H54 (cell line): Measurements from ENCODE around the gene FRYL.
"Not testable (repeated sequence)": the region's sequence is repeated elsewhere in the genome, so short reads cannot be mapped to it uniquely, and the experiment has no call there.

ENCODE experiments used
- DNase-seq: peaks from one replicate; pipeline ENCODE4 v3.0.0; 2011; ENCODE audit warnings: low spot score, mixed read lengths; ENCODE audit not compliant: insufficient read length
- FAIRE-seq: peaks from 3 replicates; lab custom pipeline; 2011; peaks lifted over from hg19 to GRCh38; lab: Jason Lieb, UNC
- POLR2A ChIP-seq: IDR thresholded peaks from 2 replicates; pipeline ENCODE4 v1.6.1; 2011; ENCODE audit warnings: low read depth, mild to moderate bottlenecking, low read length

Gene FRYL

GRCh38 chr4:48710446-48711209 is 69.5 kb downstream of the FRYL start:
- DNase-seq, result no peak
- no peak for FAIRE-seq
- TF ChIP-seq POLR2A, result no peak

GRCh38 chr4:48709901-48710300 is 70.2 kb downstream of the FRYL start:
- no peak for TF ChIP-seq POLR2A
- DNase-seq (no peak), FAIRE-seq (no peak)

GRCh38 chr4:48708610-48709009 is 71.5 kb downstream of the FRYL start:
- DNase-seq, result no peak
- FAIRE-seq, result no peak
- no peak for TF ChIP-seq POLR2A

- FAIRE-seq (no peak), DNase-seq (no peak)
- TF ChIP-seq POLR2A, result no peak
These were observed 73.3 kb downstream of the FRYL start for GRCh38 chr4:48706736-48707135.

GRCh38 chr4:48705609-48706008 is 74.5 kb downstream of the FRYL start:
- FAIRE-seq, result no peak

GRCh38 chr4:48704091-48704802 is 75.8 kb downstream of the FRYL start:
- no peak for DNase-seq
- FAIRE-seq, result no peak
- TF ChIP-seq POLR2A, result no peak

More at GRCh38 chr4:48705609-48706008, 74.5 kb downstream of the FRYL start:
- TF ChIP-seq POLR2A, result no peak
- DNase-seq, result no peak

- FAIRE-seq (no peak), DNase-seq (no peak)
- no peak for TF ChIP-seq POLR2A
These were observed 80.6 kb downstream of the FRYL start for GRCh38 chr4:48699475-48699874.

- no peak for DNase-seq
- FAIRE-seq, result peak; percentile 48
- no peak for TF ChIP-seq POLR2A
These were observed 81.8 kb downstream of the FRYL start for GRCh38 chr4:48698029-48698971.

GRCh38 chr4:48697516-48697915 is 82.6 kb downstream of the FRYL start:
- DNase-seq, result not testable (repeated sequence)

GRCh38 chr4:48694824-48695223 is 85.3 kb downstream of the FRYL start:
- no peak for DNase-seq
- no peak for FAIRE-seq
- TF ChIP-seq POLR2A, result no peak

More at GRCh38 chr4:48697516-48697915, 82.6 kb downstream of the FRYL start:
- FAIRE-seq, result not testable (repeated sequence)

GRCh38 chr4:48693856-48694574 is 86.1 kb downstream of the FRYL start:
- TF ChIP-seq POLR2A, result no peak
- no peak for FAIRE-seq
- DNase-seq, result no peak

- no peak for TF ChIP-seq POLR2A
- DNase-seq, result no peak
- FAIRE-seq, result no peak
These were observed 87.2 kb downstream of the FRYL start for GRCh38 chr4:48692897-48693296.

- no peak for FAIRE-seq
- TF ChIP-seq POLR2A, result no peak
- no peak for DNase-seq
These were observed 88.0 kb downstream of the FRYL start for GRCh38 chr4:48692044-48692443.
